ENCODE data around the gene NNMT. TPM values are rescaled to one million over a fixed set of nuclear protein-coding genes. Genes with fewer than 3 reads are reported as not detected.

Gene NNMT
- total RNA-seq, 4 donors from 2014 or later = 157 to 968 (median 541) TPM

DNA sequence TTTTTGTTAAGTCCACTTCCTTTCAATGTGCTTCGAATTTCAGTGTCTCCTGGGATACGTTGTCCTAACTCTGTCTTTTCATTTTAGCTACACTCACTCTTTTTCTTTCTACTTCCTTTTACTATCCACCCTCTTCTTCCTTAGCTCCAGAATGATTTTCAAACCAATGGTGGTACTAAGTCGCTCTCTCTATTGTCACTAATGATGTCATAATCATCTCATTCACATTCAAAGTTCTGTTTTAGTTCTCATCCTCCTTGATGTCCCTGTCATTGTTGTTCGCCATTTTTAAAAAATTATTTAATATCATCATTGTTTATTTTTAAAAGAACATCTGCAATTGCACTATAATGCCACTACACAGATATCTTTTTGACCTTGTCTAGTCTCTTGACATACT lies 47.3 kb downstream of the NNMT start:
- H3K4me1 ChIP-seq = peaks cover 7 to 8% of the 10 kb centered on the region in 2 donors
- H3K36me3 ChIP-seq = no peaks in the 10 kb centered on the region
- no peaks in the 10 kb centered on the region for H3K9me3 ChIP-seq
- DNase-seq = no peak
- H3K27ac ChIP-seq = no peak overlapping the region
- H3K4me3 ChIP-seq = no peak overlapping the region
- ATAC-seq = no peak
- in situ Hi-C loops (cut with MboI; ENCODE audit: low sequenced_read_pairs in 4 of 4) (loop anchor here (10.0 to 25.0 kb wide), 4 partner anchors 91 to 421 kb away; partner anchors contain the start of gene REXO2 (in 1 of the 4)), intact Hi-C loops (cut with DNase I; ENCODE audit: low total_unique reads) (loop anchor here (10.0 kb wide), 1 partner anchor 261 kb away; no protein-coding TSS in a partner anchor)
- H3K27me3 ChIP-seq = no peaks in the 10 kb centered on the region
- TF ChIP-seq POLR2A (IDR thresholded peaks at IDR 0.05) = no peak
- TF ChIP-seq, protein P1, sequence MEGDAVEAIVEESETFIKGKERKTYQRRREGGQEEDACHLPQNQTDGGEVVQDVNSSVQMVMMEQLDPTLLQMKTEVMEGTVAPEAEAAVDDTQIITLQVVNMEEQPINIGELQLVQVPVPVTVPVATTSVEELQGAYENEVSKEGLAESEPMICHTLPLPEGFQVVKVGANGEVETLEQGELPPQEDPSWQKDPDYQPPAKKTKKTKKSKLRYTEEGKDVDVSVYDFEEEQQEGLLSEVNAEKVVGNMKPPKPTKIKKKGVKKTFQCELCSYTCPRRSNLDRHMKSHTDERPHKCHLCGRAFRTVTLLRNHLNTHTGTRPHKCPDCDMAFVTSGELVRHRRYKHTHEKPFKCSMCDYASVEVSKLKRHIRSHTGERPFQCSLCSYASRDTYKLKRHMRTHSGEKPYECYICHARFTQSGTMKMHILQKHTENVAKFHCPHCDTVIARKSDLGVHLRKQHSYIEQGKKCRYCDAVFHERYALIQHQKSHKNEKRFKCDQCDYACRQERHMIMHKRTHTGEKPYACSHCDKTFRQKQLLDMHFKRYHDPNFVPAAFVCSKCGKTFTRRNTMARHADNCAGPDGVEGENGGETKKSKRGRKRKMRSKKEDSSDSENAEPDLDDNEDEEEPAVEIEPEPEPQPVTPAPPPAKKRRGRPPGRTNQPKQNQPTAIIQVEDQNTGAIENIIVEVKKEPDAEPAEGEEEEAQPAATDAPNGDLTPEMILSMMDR (IDR thresholded peaks at IDR 0.05 in 4 of 5, conservative IDR thresholded peaks at IDR 0.05 in 1 of 5) = no peak

DNA sequence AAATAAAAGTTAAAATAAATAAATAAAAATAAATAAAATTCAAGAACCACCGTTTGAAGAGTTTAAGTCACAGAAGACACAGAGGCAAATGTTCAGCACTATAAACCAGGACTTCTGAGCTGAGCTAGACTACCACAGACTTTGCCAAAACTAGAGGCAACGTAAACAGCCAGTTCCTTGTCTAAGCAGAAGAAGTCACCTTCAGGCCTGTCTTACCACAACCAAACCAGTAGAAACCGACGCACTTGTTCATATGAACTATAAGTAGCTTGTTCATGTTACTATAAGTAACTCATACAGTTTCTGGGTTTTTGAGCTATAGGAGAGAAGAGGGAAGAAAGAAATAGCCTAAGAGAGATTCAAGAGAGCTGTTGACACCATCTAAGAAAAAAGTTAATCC lies 48.3 kb downstream of the NNMT start:
- Histone ChIP-seq H3K4me1 (peaks cover 7 to 8% of the 10 kb centered on the region in 2 donors), H3K36me3 (no peaks in the 10 kb centered on the region), H3K9me3 (no peaks in the 10 kb centered on the region), H3K27me3 (no peaks in the 10 kb centered on the region), H3K4me3 (no peak overlapping the region), H3K27ac (no peak overlapping the region)
- in situ Hi-C loops (cut with MboI; ENCODE audit: low sequenced_read_pairs in 4 of 4) = loop anchor here (10.0 to 25.0 kb wide), 4 partner anchors 90 to 420 kb away; partner anchors contain the start of gene REXO2 (in 1 of the 4)
- TF ChIP-seq POLR2A (IDR thresholded peaks at IDR 0.05) = no peak
- TF ChIP-seq, protein P1 (IDR thresholded peaks at IDR 0.05 in 4 of 5, conservative IDR thresholded peaks at IDR 0.05 in 1 of 5) = no peak
- ATAC-seq (no peak), DNase-seq (no peak)
- intact Hi-C loops (cut with DNase I; ENCODE audit: low total_unique reads) = loop anchor here (10.0 kb wide), 1 partner anchor 260 kb away; no protein-coding TSS in a partner anchor

DNA sequence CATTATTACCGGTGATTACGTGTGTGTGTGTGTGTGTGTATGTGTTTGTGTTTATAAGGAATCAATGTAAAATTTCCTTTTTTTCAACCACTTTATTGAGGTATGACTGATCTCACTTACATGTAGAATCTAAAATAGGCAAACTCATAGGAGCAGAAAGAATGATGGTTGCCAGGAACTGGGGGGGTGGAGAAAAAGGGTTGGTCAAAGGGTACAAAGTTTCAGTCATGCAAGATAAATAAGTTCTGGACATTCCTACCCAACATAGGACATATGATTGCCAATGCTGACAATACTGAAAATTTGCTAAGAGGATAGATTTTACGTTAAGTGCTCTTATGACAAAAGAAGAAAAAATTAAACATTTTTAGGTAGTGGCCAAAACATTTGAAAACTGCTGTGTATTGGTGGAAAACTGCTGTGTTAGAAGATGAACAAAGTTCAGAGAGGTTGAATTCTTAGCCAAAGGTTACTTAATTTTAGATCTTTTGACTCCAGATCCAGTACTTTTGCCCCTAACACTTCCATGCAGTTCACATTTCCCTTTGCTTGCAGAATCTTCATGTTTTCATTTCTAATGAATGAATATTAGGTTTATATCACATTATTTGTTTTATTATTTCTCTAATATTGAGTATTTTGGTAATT lies 49.5 kb downstream of the NNMT start:
- ATAC-seq = no peak
- Histone ChIP-seq H3K9me3 (no peaks in the 10 kb centered on the region), H3K27ac (no peak overlapping the region), H3K27me3 (no peaks in the 10 kb centered on the region), H3K36me3 (no peaks in the 10 kb centered on the region), H3K4me1 (peaks cover 1 to 3% of the 10 kb centered on the region in 2 donors), H3K4me3 (no peak overlapping the region)
- in situ Hi-C loops (cut with MboI; ENCODE audit: low sequenced_read_pairs in 4 of 4) (loop anchor here (10.0 to 25.0 kb wide), 4 partner anchors 89 to 419 kb away; partner anchors contain the start of gene REXO2 (in 1 of the 4)), intact Hi-C loops (cut with DNase I; ENCODE audit: low total_unique reads) (loop anchor here (5.0 to 10.0 kb wide), 2 partner anchors 52 to 259 kb away; no protein-coding TSS in a partner anchor)
- no peak for TF ChIP-seq POLR2A (IDR thresholded peaks at IDR 0.05)
- TF ChIP-seq, protein P1 (IDR thresholded peaks at IDR 0.05 in 4 of 5, conservative IDR thresholded peaks at IDR 0.05 in 1 of 5) = no peak
- no peak for DNase-seq

DNA sequence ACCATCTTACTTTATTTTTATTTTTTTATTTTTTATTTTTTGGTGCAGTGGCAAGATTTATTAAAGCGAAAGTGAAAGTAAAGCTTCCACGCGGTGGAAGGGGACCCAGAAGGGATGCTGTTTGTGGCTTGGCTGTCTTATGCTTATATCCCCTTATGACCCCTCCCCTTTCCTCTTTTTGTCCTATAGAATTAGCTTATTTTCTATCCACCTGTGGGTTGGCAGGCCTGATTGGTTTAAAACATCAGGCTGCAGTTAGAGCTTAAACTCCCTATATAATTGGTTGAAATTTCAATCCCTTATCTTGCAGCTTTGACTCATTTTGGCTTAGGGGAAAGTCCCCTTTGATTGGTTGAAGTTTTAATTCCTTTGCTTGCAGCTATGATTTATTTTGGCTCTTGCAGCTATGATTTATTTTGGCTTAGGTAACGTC lies 50.5 kb downstream of the NNMT start:
- no peak for DNase-seq
- Histone ChIP-seq H3K9me3 (no peaks in the 10 kb centered on the region), H3K4me3 (peak overlapping the region in 3 of 4 donors; percentile 28 to 57 (median 35)), H3K27ac (no peak overlapping the region), H3K36me3 (no peaks in the 10 kb centered on the region), H3K27me3 (no peaks in the 10 kb centered on the region), H3K4me1 (no peaks in the 10 kb centered on the region)
- no peak for TF ChIP-seq POLR2A (IDR thresholded peaks at IDR 0.05)
- TF ChIP-seq, protein P1 (IDR thresholded peaks at IDR 0.05 in 4 of 5, conservative IDR thresholded peaks at IDR 0.05 in 1 of 5) = no peak
- no peak for ATAC-seq
- in situ Hi-C loops (cut with MboI; ENCODE audit: low sequenced_read_pairs in 4 of 4) (loop anchor here (10.0 to 25.0 kb wide), 4 partner anchors 88 to 418 kb away; partner anchors contain the start of gene REXO2 (in 1 of the 4)), intact Hi-C loops (cut with DNase I; ENCODE audit: low total_unique reads) (loop anchor here (5.0 to 10.0 kb wide), 2 partner anchors 51 to 258 kb away; no protein-coding TSS in a partner anchor)

All from gastrocnemius medialis (tissue), 4 donors.